ENCODE data around the gene RNF215.
"Not testable (repeated sequence)": the region's sequence is repeated elsewhere in the genome, so short reads cannot be mapped to it uniquely, and the experiment has no call there.

DNA sequence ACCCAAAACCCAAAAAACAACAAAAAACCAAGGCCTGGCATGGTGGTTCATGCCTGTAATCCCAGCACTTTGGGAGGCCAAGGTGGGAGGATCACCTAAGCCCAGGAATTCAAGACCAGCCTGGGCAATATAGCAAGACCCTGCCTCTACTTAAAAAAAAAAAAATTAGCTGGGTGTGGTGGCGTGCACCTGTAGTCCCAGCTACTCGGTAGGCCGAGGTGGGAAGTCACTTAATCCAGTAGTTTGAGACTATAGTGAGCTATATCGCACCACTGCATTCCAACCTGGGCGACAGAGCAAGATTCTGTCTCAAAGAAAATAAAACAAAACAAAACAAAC is 15.5 kb upstream of the RNF215 start:
- TF ChIP-seq, protein P1, sequence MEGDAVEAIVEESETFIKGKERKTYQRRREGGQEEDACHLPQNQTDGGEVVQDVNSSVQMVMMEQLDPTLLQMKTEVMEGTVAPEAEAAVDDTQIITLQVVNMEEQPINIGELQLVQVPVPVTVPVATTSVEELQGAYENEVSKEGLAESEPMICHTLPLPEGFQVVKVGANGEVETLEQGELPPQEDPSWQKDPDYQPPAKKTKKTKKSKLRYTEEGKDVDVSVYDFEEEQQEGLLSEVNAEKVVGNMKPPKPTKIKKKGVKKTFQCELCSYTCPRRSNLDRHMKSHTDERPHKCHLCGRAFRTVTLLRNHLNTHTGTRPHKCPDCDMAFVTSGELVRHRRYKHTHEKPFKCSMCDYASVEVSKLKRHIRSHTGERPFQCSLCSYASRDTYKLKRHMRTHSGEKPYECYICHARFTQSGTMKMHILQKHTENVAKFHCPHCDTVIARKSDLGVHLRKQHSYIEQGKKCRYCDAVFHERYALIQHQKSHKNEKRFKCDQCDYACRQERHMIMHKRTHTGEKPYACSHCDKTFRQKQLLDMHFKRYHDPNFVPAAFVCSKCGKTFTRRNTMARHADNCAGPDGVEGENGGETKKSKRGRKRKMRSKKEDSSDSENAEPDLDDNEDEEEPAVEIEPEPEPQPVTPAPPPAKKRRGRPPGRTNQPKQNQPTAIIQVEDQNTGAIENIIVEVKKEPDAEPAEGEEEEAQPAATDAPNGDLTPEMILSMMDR (IDR thresholded peaks at IDR 0.05) = not testable (repeated sequence)
- not testable (repeated sequence) for TF ChIP-seq POLR2A (IDR thresholded peaks at IDR 0.05)
